Stimulated activated effector memory CD8-positive, alpha-beta T cell treated with anti-CD3 and anti-CD28 coated beads, Interleukin-12 subunit alpha, Interleukin-12 subunit beta, amount 100 ng/mL, for 72 hours (primary cell): Measurements from ENCODE around the gene RARS2.
"Not testable (repeated sequence)": the region's sequence is repeated elsewhere in the genome, so short reads cannot be mapped to it uniquely, and the experiment has no call there.

Experiments
- ATAC-seq: fragments of 150-1000 bp; cut with Tn5 transposase; 2 replicates; pipeline ENCODE4 v1.10.0; 2021
- DNase-seq, 2 donors: peaks; one replicate each; pipeline ENCODE4 v3.0.0; 2021 to 2022; ENCODE audit warnings: low spot score in 2 of 2
- H3K27ac Mint-ChIP-seq: one replicate; pipeline ENCODE4 v1.8.0; 2022; ENCODE audit warnings: mild to moderate bottlenecking, mixed read lengths
- H3K36me3 Mint-ChIP-seq: one replicate; pipeline ENCODE4 v1.8.0; 2022; ENCODE audit warnings: mild to moderate bottlenecking, mixed read lengths
- H3K4me1 Mint-ChIP-seq: one replicate; pipeline ENCODE4 v1.8.0; 2022; ENCODE audit warnings: mixed read lengths
- H3K4me3 Mint-ChIP-seq: one replicate; pipeline ENCODE4 v1.8.0; 2022; ENCODE audit warnings: mild to moderate bottlenecking, mixed read lengths
- H3K9me3 Mint-ChIP-seq: one replicate; pipeline ENCODE4 v1.8.0; 2022; ENCODE audit warnings: mixed read lengths

Gene RARS2

GRCh38 chr6:87494761-87495422 is 94.9 kb downstream of the RARS2 start:
- peaks cover 5% of the 10 kb centered on the region for H3K36me3 Mint-ChIP-seq
- H3K9me3 Mint-ChIP-seq, result no peaks in the 10 kb centered on the region
- DNase-seq, result no peak
- H3K4me1 Mint-ChIP-seq, result peaks cover 6% of the 10 kb centered on the region
- no peak overlapping the region for H3K4me3 Mint-ChIP-seq
- ATAC-seq, result no peak
- H3K27ac Mint-ChIP-seq, result no peak overlapping the region

GRCh38 chr6:87489326-87489725 is 100.5 kb downstream of the RARS2 start:
- H3K4me1 Mint-ChIP-seq, DNase-seq, H3K9me3 Mint-ChIP-seq, H3K36me3 Mint-ChIP-seq, ATAC-seq, H3K4me3 Mint-ChIP-seq: not testable (repeated sequence)
- peak overlapping the region; percentile 32 for H3K27ac Mint-ChIP-seq

- Mint-ChIP-seq H3K4me1 (peaks cover 18% of the 10 kb centered on the region), H3K9me3 (no peaks in the 10 kb centered on the region), H3K27ac (no peak overlapping the region), H3K36me3 (no peaks in the 10 kb centered on the region), H3K4me3 (no peak overlapping the region)
- DNase-seq (no peak), ATAC-seq (no peak)
Measured at GRCh38 chr6:87487555-87487954, 102.2 kb downstream of the RARS2 start.

GRCh38 chr6:87484491-87484890 is 105.3 kb downstream of the RARS2 start:
- Mint-ChIP-seq H3K9me3 (no peaks in the 10 kb centered on the region), H3K27ac (peak overlapping the region; percentile 3), H3K36me3 (no peaks in the 10 kb centered on the region), H3K4me3 (no peak overlapping the region), H3K4me1 (peaks cover 18% of the 10 kb centered on the region)
- DNase-seq (no peak), ATAC-seq (no peak)

- Mint-ChIP-seq H3K4me1 (peaks cover 18% of the 10 kb centered on the region), H3K4me3 (no peak overlapping the region)
- peak; percentile 73 for ATAC-seq
Measured at GRCh38 chr6:87483929-87484328, 105.9 kb downstream of the RARS2 start.

GRCh38 chr6:87482366-87482765 is 107.4 kb downstream of the RARS2 start:
- Mint-ChIP-seq H3K4me1 (peaks cover 18% of the 10 kb centered on the region), H3K27ac (no peak overlapping the region), H3K9me3 (no peaks in the 10 kb centered on the region), H3K36me3 (no peaks in the 10 kb centered on the region), H3K4me3 (no peak overlapping the region)
- DNase-seq, result no peak
- no peak for ATAC-seq

More at GRCh38 chr6:87483929-87484328, 105.9 kb downstream of the RARS2 start:
- H3K36me3 Mint-ChIP-seq, result no peaks in the 10 kb centered on the region
- H3K9me3 Mint-ChIP-seq, result no peaks in the 10 kb centered on the region
- peak overlapping the region; percentile 3 for H3K27ac Mint-ChIP-seq
- no peak for DNase-seq

- H3K27ac Mint-ChIP-seq, result no peak overlapping the region
Measured at GRCh38 chr6:87481931-87482330, 107.9 kb downstream of the RARS2 start.

GRCh38 chr6:87473419-87473903 is 116.3 kb downstream of the RARS2 start:
- Mint-ChIP-seq H3K9me3 (no peaks in the 10 kb centered on the region), H3K4me1 (peaks cover 8% of the 10 kb centered on the region), H3K27ac (peak overlapping the region; percentile 99), H3K4me3 (peak overlapping the region; percentile 94), H3K36me3 (peaks cover 5% of the 10 kb centered on the region)
- ATAC-seq (peak; percentile 85), DNase-seq (peak in 1 of 2 donors; percentile 53)

More at GRCh38 chr6:87481931-87482330, 107.9 kb downstream of the RARS2 start:
- Mint-ChIP-seq H3K4me3 (no peak overlapping the region), H3K4me1 (peaks cover 18% of the 10 kb centered on the region), H3K36me3 (no peaks in the 10 kb centered on the region), H3K9me3 (no peaks in the 10 kb centered on the region)
- DNase-seq (no peak), ATAC-seq (no peak)

GRCh38 chr6:87472525-87473418 is 117.0 kb downstream of the RARS2 start, which contains the start of gene SLC35A1:
TSS of gene SLC35A1 (plus strand) at chr6:87472974. CDS start at chr6:87473004, 30 bp downstream.
- H3K9me3 Mint-ChIP-seq, result no peaks in the 10 kb centered on the region

GRCh38 chr6:87465051-87465450 is 124.7 kb downstream of the RARS2 start:
- ATAC-seq (no peak), DNase-seq (no peak)
- H3K4me1 Mint-ChIP-seq, result no peaks in the 10 kb centered on the region
- H3K9me3 Mint-ChIP-seq, result peaks cover 5% of the 10 kb centered on the region
- H3K27ac Mint-ChIP-seq, result no peak overlapping the region
- H3K36me3 Mint-ChIP-seq, result no peaks in the 10 kb centered on the region
- H3K4me3 Mint-ChIP-seq, result no peak overlapping the region

More at GRCh38 chr6:87472525-87473418, 117.0 kb downstream of the RARS2 start, which contains the start of gene SLC35A1:
- peaks cover 5% of the 10 kb centered on the region for H3K36me3 Mint-ChIP-seq
- H3K4me3 Mint-ChIP-seq, result peak within 1 kb of the TSS; percentile 94
- ATAC-seq, result peak; percentile 94
- peak within 1 kb of the TSS; percentile 99 for H3K27ac Mint-ChIP-seq
- peak; percentile 87 to 96 for DNase-seq
- H3K4me1 Mint-ChIP-seq, result peaks cover 8% of the 10 kb centered on the region
